Hepatocyte (in vitro differentiated cells): ENCODE data around the gene CHST11. TPM values are rescaled to one million over a fixed set of nuclear protein-coding genes. Genes with fewer than 3 reads are reported as not detected.

Source experiments
- DNase-seq: peaks from one replicate; pipeline ENCODE4 v3.0.0-alpha.2; 2016; ENCODE audit warnings: low spot score
- H2AFZ ChIP-seq: fragments of 200-600 bp; sonication (generic); 2 replicates; pipeline ENCODE4 v1.6.0; 2016; ENCODE audit warnings: antibody characterized with exemption, mild to moderate bottlenecking
- H3K27ac ChIP-seq: fragments of 200-600 bp; sonication (generic); 2 replicates; pipeline ENCODE4 v1.5.1; 2016; ENCODE audit warnings: mild to moderate bottlenecking
- H3K27me3 ChIP-seq: fragments of 200-600 bp; sonication (generic); 2 replicates; pipeline ENCODE4 v1.6.1; 2016
- H3K36me3 ChIP-seq: fragments of 200-600 bp; sonication (generic); replicated peaks from 2 replicates; pipeline ENCODE4 v1.5.1; 2016; ENCODE audit warnings: low read depth; ENCODE audit not compliant: insufficient read depth
- H3K4me1 ChIP-seq: fragments of 200-600 bp; sonication (generic); 2 replicates; pipeline ENCODE4 v1.5.1; 2016; ENCODE audit warnings: mild to moderate bottlenecking, moderate library complexity; ENCODE audit not compliant: insufficient read depth
- H3K4me2 ChIP-seq: fragments of 200-600 bp; sonication (generic); 2 replicates; pipeline ENCODE4 v1.6.0; 2016
- H3K4me3 ChIP-seq: fragments of 200-600 bp; sonication (generic); 2 replicates; pipeline ENCODE4 v1.5.1; 2016; ENCODE audit warnings: mild to moderate bottlenecking
- H3K79me2 ChIP-seq: fragments of 200-600 bp; sonication (generic); 2 replicates; pipeline ENCODE4 v1.6.0; 2017; ENCODE audit warnings: mild to moderate bottlenecking
- H3K9me2 ChIP-seq: fragments of 200-600 bp; sonication (generic); replicated peaks from 2 replicates; pipeline ENCODE4 v1.6.0; 2017; ENCODE audit warnings: mild to moderate bottlenecking; ENCODE audit not compliant: insufficient read depth
- H3K9me3 ChIP-seq: fragments of 200-600 bp; sonication (generic); 2 replicates; pipeline ENCODE4 v1.5.1; 2016; ENCODE audit warnings: low read depth, mild to moderate bottlenecking
- H4K20me1 ChIP-seq: fragments of 200-600 bp; sonication (generic); 2 replicates; pipeline ENCODE4 v1.6.0; 2016; ENCODE audit warnings: mild to moderate bottlenecking; ENCODE audit not compliant: insufficient read depth, poor library complexity, severe bottlenecking
- CTCF ChIP-seq: fragments of 200-600 bp; sonication (generic); IDR thresholded peaks from 2 replicates; pipeline ENCODE4 v1.5.1; 2016; ENCODE audit warnings: antibody characterized with exemption, mild to moderate bottlenecking; ENCODE audit not compliant: poor library complexity
- EZH2 ChIP-seq: fragments of 200-600 bp; sonication (generic); IDR thresholded peaks from 2 replicates; pipeline ENCODE4 v1.6.1; 2016; ENCODE audit warnings: antibody characterized with exemption, mild to moderate bottlenecking, borderline replicate concordance
- EZH2phosphoT487 ChIP-seq: fragments of 200-600 bp; sonication (generic); IDR thresholded peaks from one replicate; pipeline ENCODE4 v1.6.1; 2018; ENCODE audit warnings: antibody characterized with exemption, mild to moderate bottlenecking, low read depth, moderate library complexity; ENCODE audit not compliant: unreplicated experiment, severe bottlenecking
- WGBS: methylation state at CpG from one replicate; pipeline ENCODE4 v1.1.6; 2016; ENCODE audit warnings: low lambda C conversion rate; ENCODE audit errors: missing lambda C conversion rate; 5-methylcytosine and 5-hydroxymethylcytosine counted together
- polyA plus RNA-seq: library from polyadenylated mRNA; unstranded; fragments of >200 nt; fragmentation: Nextera tagmentation; extraction: Ambion mirVana; gene quantifications from 2 replicates; pipeline ENCODE4 v1.2.1, GENCODE V29; 2016
- total RNA-seq: library from RNA; depleted of rRNA; stranded (reverse); fragments of >200 nt; gene quantifications from 2 replicates; pipeline ENCODE4 v1.2.3, GENCODE V29; 2014

CHST11 gene
- total and polyA plus RNA-seq, 2 experiments from 2014 or later, result 5.2 to 8.9 TPM

- TF ChIP-seq CTCF, result no peak
- no peak for TF ChIP-seq EZH2phosphoT487
- TF ChIP-seq EZH2, result no peak
- no peaks in the 10 kb centered on the region for H3K9me3 ChIP-seq
- H3K27ac ChIP-seq, result no peak overlapping the region
- H3K4me3 ChIP-seq, result no peak overlapping the region
- peaks cover 11% of the 10 kb centered on the region for H3K4me1 ChIP-seq
- no peaks in the 10 kb centered on the region for H3K9me2 ChIP-seq
- no peaks in the 10 kb centered on the region for H3K79me2 ChIP-seq
- no peak overlapping the region for H3K4me2 ChIP-seq
- no peaks in the 10 kb centered on the region for H3K36me3 ChIP-seq
- H2AFZ ChIP-seq, result no peak overlapping the region
- no peak for DNase-seq
- no peaks in the 10 kb centered on the region for H4K20me1 ChIP-seq
- 83% methylated on average over 9 of the region's 9 CpGs for WGBS
- peaks cover 4% of the 10 kb centered on the region for H3K27me3 ChIP-seq
Measured at GRCh38 chr12:104504146-104504545, 47.4 kb downstream of the CHST11 start.

GRCh38 chr12:104505095-104505818 lies 48.5 kb downstream of the CHST11 start:
- H3K4me2 ChIP-seq, result no peak overlapping the region

GRCh38 chr12:104506676-104507401 lies 50.1 kb downstream of the CHST11 start:
- H3K9me3 ChIP-seq, result no peaks in the 10 kb centered on the region
- peaks cover 10% of the 10 kb centered on the region for H3K4me1 ChIP-seq
- no peak overlapping the region for H3K4me2 ChIP-seq
- H3K27me3 ChIP-seq, result peaks cover 4% of the 10 kb centered on the region
- no peak overlapping the region for H3K4me3 ChIP-seq
- H3K9me2 ChIP-seq, result no peaks in the 10 kb centered on the region
- DNase-seq, result no peak
- H3K27ac ChIP-seq, result no peak overlapping the region
- WGBS, result 74% methylated on average over 14 of the region's 14 CpGs
- TF ChIP-seq EZH2phosphoT487 (no peak), EZH2 (no peak), CTCF (no peak)
- H3K36me3 ChIP-seq, result no peaks in the 10 kb centered on the region
- H3K79me2 ChIP-seq, result peaks cover under 1% of the 10 kb centered on the region
- no peaks in the 10 kb centered on the region for H4K20me1 ChIP-seq
- no peak overlapping the region for H2AFZ ChIP-seq

More at GRCh38 chr12:104505095-104505818, 48.5 kb downstream of the CHST11 start:
- no peak overlapping the region for H2AFZ ChIP-seq
- peaks cover 14% of the 10 kb centered on the region for H3K4me1 ChIP-seq
- no peaks in the 10 kb centered on the region for H3K9me3 ChIP-seq
- no peak overlapping the region for H3K27ac ChIP-seq
- H3K36me3 ChIP-seq, result no peaks in the 10 kb centered on the region
- H3K79me2 ChIP-seq, result no peaks in the 10 kb centered on the region
- WGBS, result 44% methylated on average over 7 of the region's 7 CpGs
- H3K27me3 ChIP-seq, result peaks cover 4% of the 10 kb centered on the region
- H3K4me3 ChIP-seq, result no peak overlapping the region
- DNase-seq, result no peak
- no peaks in the 10 kb centered on the region for H3K9me2 ChIP-seq
- TF ChIP-seq EZH2phosphoT487 (no peak), EZH2 (no peak), CTCF (no peak)
- no peaks in the 10 kb centered on the region for H4K20me1 ChIP-seq
